Upper lobe of left lung (tissue), 6 donors: ENCODE results near the gene LPCAT1. TPM values are rescaled to one million over a fixed set of nuclear protein-coding genes. Genes with fewer than 3 reads are reported as not detected.

ENCODE experiments used
- ATAC-seq, 2 donors: fragments of 200-7000 bp; cut with Tn5 transposase; one replicate each; pipeline ENCODE4 v1.9.1; 2022; ENCODE audit warnings: mild to moderate bottlenecking in 2 of 2, moderate library complexity in 2 of 2; ENCODE audit not compliant: low FRiP score in 2 of 2
- DNase-seq, 2 donors: peaks; one replicate each; pipeline ENCODE4 v3.0.0-alpha.2; 2019 to 2020
- H3K27ac ChIP-seq, 4 donors: fragments of 200-600 bp; sonication (generic); one replicate each; pipeline ENCODE4 v1.5.1; 2016 to 2019
- H3K27me3 ChIP-seq, 4 donors: fragments of 200-600 bp; sonication (generic); one replicate each; pipeline ENCODE4 v1.5.1; 2017 to 2019
- H3K36me3 ChIP-seq, 4 donors: fragments of 200-600 bp; sonication (generic); one replicate each; pipeline ENCODE4 v1.5.1; 2016 to 2019
- H3K4me1 ChIP-seq, 4 donors: fragments of 200-600 bp; sonication (generic); one replicate each; pipeline ENCODE4 v1.5.1; 2018 to 2019
- H3K4me3 ChIP-seq, 4 donors: fragments of 200-600 bp; sonication (generic); one replicate each; pipeline ENCODE4 v1.5.1; 2017 to 2019; ENCODE audit warnings: mild to moderate bottlenecking in 2 of 4, moderate library complexity in 1 of 4
- H3K9me3 ChIP-seq, 4 donors: fragments of 200-600 bp; sonication (generic); one replicate each; pipeline ENCODE4 v1.5.1; 2018 to 2019
- CTCF ChIP-seq, 6 experiments: fragments of 450-650 bp in 4 of 6; fragments of 200-600 bp in 2 of 6; sonication (generic) in 2 of 6; IDR thresholded peaks; one replicate each; pipeline ENCODE4 v1.5.1; 2016 to 2019; ENCODE audit warnings: antibody characterized with exemption in 6 of 6
- EP300 ChIP-seq, 4 donors: sonication (generic); formaldehyde crosslinking; IDR thresholded peaks; one replicate each; pipeline ENCODE4 v1.5.1; 2017; ENCODE audit warnings: antibody characterized with exemption in 4 of 4, control low read depth in 2 of 4
- POLR2A ChIP-seq, 4 donors: fragments of 450-650 bp; IDR thresholded peaks; one replicate each; pipeline ENCODE4 v1.5.1; 2016 to 2017; ENCODE audit warnings: antibody characterized with exemption in 4 of 4, mild to moderate bottlenecking in 2 of 4
- POLR2AphosphoS5 ChIP-seq, 2 donors: sonication (generic); formaldehyde crosslinking; IDR thresholded peaks; one replicate each; pipeline ENCODE4 v1.5.1; 2017; ENCODE audit warnings: antibody characterized with exemption in 2 of 2
- WGBS, 2 donors: methylation state at CpG; one replicate each; pipeline ENCODE4 v1.1.5; 2017 to 2018; 5-methylcytosine and 5-hydroxymethylcytosine counted together
- total RNA-seq, 6 donors: library from RNA; depleted of rRNA in 4 of 6; stranded (reverse); fragments of >200 nt in 4 of 6; gene quantifications; one replicate each; pipeline versions ENCODE4 v1.1.0 to v1.2.1, GENCODE V29; 2016 to 2021
- donor health status: DM: no; HTN: no; CAD: no; lungs with moderate emphysema.
- donor health status: DM: no; HTN: yes; CAD: no; lungs with severe emphysema.

LPCAT1 gene
- total RNA-seq, 6 donors from 2014 or later, result 403 to 922 (median 538) TPM

GRCh38 chr5:1419476-1420210 is 104.1 kb downstream of the LPCAT1 start:
- no peak overlapping the region for H3K4me3 ChIP-seq
- DNase-seq (no peak), ATAC-seq (no peak)
- H3K9me3 ChIP-seq, result no peaks in the 10 kb centered on the region
- no peaks in the 10 kb centered on the region for H3K27me3 ChIP-seq
- WGBS, 2 donors, result 70 to 80% methylated on average over 10 to 11 of the region's 11 CpGs
- H3K27ac ChIP-seq, result no peak overlapping the region
- no peaks in the 10 kb centered on the region for H3K4me1 ChIP-seq
- TF ChIP-seq CTCF (IDR thresholded peaks at IDR 0.05) (no peak), EP300 (IDR thresholded peaks at IDR 0.05) (no peak), POLR2AphosphoS5 (IDR thresholded peaks at IDR 0.05) (no peak), POLR2A (IDR thresholded peaks at IDR 0.05) (no peak)
- H3K36me3 ChIP-seq, result no peaks in the 10 kb centered on the region

GRCh38 chr5:1418921-1419280 is 104.9 kb downstream of the LPCAT1 start:
- Histone ChIP-seq H3K27me3 (no peaks in the 10 kb centered on the region), H3K4me3 (no peak overlapping the region), H3K27ac (no peak overlapping the region), H3K36me3 (no peaks in the 10 kb centered on the region), H3K9me3 (no peaks in the 10 kb centered on the region), H3K4me1 (no peaks in the 10 kb centered on the region)
- TF ChIP-seq POLR2AphosphoS5 (IDR thresholded peaks at IDR 0.05) (no peak), CTCF (IDR thresholded peaks at IDR 0.05) (no peak)
- no peak for ATAC-seq
- DNase-seq, result no peak

- no peak overlapping the region for H3K27ac ChIP-seq
- H3K36me3 ChIP-seq, result no peaks in the 10 kb centered on the region
- DNase-seq (no peak), ATAC-seq (no peak)
- no peaks in the 10 kb centered on the region for H3K27me3 ChIP-seq
- H3K9me3 ChIP-seq, result no peaks in the 10 kb centered on the region
- no peaks in the 10 kb centered on the region for H3K4me1 ChIP-seq
- TF ChIP-seq EP300 (IDR thresholded peaks at IDR 0.05) (no peak), POLR2A (IDR thresholded peaks at IDR 0.05) (no peak), CTCF (IDR thresholded peaks at IDR 0.05) (no peak), POLR2AphosphoS5 (IDR thresholded peaks at IDR 0.05) (no peak)
- no peak overlapping the region for H3K4me3 ChIP-seq
- 75 to 89% methylated on average over 2 of the region's 2 CpGs for WGBS, 2 donors
Measured at GRCh38 chr5:1418238-1418920, 105.4 kb downstream of the LPCAT1 start.

GRCh38 chr5:1417586-1418225 is 106.1 kb downstream of the LPCAT1 start:
- ATAC-seq, result peak in 1 of 2 donors; percentile 2
- no peaks in the 10 kb centered on the region for H3K36me3 ChIP-seq
- WGBS, 2 donors, result 67% methylated on average over 3 to 5 of the region's 6 CpGs
- no peak for DNase-seq
- H3K27ac ChIP-seq, result no peak overlapping the region
- H3K9me3 ChIP-seq, result no peaks in the 10 kb centered on the region
- TF ChIP-seq POLR2AphosphoS5 (IDR thresholded peaks at IDR 0.05) (no peak), POLR2A (IDR thresholded peaks at IDR 0.05) (no peak), EP300 (IDR thresholded peaks at IDR 0.05) (no peak), CTCF (IDR thresholded peaks at IDR 0.05) (no peak)
- H3K4me3 ChIP-seq, result no peak overlapping the region
- H3K4me1 ChIP-seq, result no peaks in the 10 kb centered on the region
- H3K27me3 ChIP-seq, result no peaks in the 10 kb centered on the region
